AG09309 (cell line): ENCODE measurements around the gene WDFY4.

Experiments
- DNase-seq: peaks from one replicate; pipeline ENCODE4 v3.0.0-alpha.2; 2010; ENCODE audit warnings: low read depth
- H3K4me3 ChIP-seq: 2 replicates; pipeline ENCODE4 v1.5.1; 2011; ENCODE audit warnings: mild to moderate bottlenecking, low read depth, low read length, moderate library complexity; ENCODE audit not compliant: control insufficient read depth
- CTCF ChIP-seq: IDR thresholded peaks from 2 replicates; pipeline ENCODE4 v1.5.1; 2011; ENCODE audit warnings: mild to moderate bottlenecking, low read depth, low read length, inconsistent platforms; ENCODE audit not compliant: insufficient read depth, control insufficient read depth; ENCODE audit errors: missing control alignments

WDFY4 gene

GRCh38 chr10:48767373-48768143, 82.9 kb downstream of the WDFY4 start:
- TF ChIP-seq CTCF: no peak
- H3K4me3 ChIP-seq: no peak overlapping the region
- no peak for DNase-seq

DNA sequence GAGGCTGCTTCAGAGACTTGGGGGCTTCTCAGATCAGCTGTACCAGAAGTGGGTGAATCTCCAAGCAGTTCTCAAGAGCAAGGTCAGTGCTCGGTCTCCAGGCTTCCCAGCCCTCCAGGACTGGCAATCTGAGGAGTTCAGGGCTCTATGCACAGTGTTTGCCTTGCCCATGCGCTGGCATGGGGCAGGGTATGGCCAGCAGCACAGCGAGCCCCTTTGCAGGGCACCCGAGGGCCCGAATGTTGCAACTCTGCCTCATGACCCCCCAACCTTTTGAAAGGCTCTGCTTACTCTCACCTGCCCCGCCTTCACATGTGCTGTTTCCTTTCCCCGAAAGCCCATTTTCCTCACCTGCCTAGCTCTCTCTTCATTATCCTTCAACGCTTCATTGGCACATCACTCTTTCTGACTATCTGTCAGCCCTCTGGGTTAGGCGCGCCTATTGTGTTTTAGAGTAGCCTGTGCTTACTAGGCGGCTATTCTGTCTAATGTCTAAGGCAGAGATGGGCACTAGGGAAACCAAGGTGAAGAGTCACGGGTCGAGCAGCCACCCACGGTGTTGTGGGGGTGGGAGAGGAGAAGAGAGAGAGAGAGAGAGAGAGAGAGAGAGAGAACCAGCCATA, 83.6 kb downstream of the WDFY4 start:
- DNase-seq: no peak
- H3K4me3 ChIP-seq: no peak overlapping the region
- TF ChIP-seq CTCF: no peak

- no peak for DNase-seq
- H3K4me3 ChIP-seq: no peak overlapping the region
- TF ChIP-seq CTCF: no peak
These were observed 84.3 kb downstream of the WDFY4 start for GRCh38 chr10:48768926-48769325.

DNA sequence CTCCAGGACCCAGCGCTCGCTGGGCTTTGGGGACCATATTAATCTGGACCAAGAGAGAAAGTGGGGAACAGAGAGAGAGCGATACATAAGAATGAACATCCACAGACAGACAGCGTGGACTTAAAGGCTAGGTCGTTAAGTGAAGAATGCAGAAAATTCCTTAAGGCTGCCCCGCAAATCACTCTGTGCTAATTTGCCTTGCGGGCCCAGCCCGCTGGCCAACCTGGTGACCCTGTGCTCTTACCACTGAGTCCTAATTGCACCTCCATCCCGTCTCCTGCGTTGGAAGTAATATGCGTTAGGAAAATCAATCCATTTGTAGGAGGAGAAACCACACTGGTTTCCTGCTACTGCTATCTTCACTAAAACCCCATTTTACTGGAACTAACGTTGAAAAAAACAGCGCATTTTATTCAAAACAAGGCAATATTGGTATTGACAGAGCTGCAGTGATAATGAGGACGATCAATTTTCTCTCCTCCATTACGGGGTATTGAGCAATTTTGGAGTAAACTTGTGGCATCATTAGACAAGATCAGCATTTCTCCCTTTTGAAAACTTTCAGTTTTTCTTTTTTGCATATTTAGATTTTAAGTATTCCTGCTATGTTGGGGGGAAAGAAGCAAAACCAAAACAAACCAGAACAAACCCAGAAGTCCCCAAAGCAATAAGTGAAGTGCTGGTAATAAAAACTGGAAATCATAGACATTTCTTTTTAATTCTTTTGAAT, 85.2 kb downstream of the WDFY4 start:
- H3K4me3 ChIP-seq: no peak overlapping the region
- DNase-seq: no peak
- TF ChIP-seq CTCF: no peak

- TF ChIP-seq CTCF: no peak
- H3K4me3 ChIP-seq: no peak overlapping the region
- DNase-seq: no peak
These were observed 86.0 kb downstream of the WDFY4 start for GRCh38 chr10:48770561-48771089.

DNA sequence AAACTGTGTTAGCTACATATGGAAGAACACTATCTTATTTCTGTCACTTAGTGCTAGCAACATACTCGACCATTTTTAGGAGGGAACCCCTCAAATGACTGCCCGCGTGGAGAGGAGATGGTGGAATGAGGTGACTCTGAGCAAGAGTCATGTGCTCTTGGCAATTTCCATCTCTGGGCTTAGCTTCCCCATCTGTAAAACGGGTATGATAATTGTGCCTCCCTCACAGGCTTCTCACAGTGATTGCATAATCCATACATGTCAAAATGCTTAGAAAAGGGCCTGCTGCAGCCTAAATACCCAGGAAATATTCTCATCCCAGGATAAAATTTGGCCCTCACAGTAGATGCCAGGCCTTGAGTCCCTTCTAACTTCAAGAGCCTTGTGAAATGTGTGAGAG, 86.6 kb downstream of the WDFY4 start:
- no peak for TF ChIP-seq CTCF
- H3K4me3 ChIP-seq: no peak overlapping the region
- DNase-seq: no peak
